HG03103 (cell line): ENCODE results near the gene MOCS2.

Source experiments
- ATAC-seq: cut with Tn5 transposase; IDR thresholded peaks from one replicate; pipeline ENCODE4 v1.9.1; 2021; ENCODE audit warnings: low read depth; ENCODE audit not compliant: unreplicated experiment

MOCS2 gene

GRCh38 chr5:53095931-53096525 lies 13.5 kb downstream of the MOCS2 start:
- peak; percentile 80 for ATAC-seq

GRCh38 chr5:53095217-53095616 lies 14.3 kb downstream of the MOCS2 start:
- ATAC-seq = no peak

- no peak for ATAC-seq
These were observed 17.3 kb downstream of the MOCS2 start for GRCh38 chr5:53092242-53092641.

GRCh38 chr5:53091289-53091688 lies 18.3 kb downstream of the MOCS2 start:
- no peak for ATAC-seq

GRCh38 chr5:53090229-53090628 lies 19.3 kb downstream of the MOCS2 start:
- no peak for ATAC-seq

GRCh38 chr5:53089481-53089991 lies 20.0 kb downstream of the MOCS2 start:
- peak; percentile 81 for ATAC-seq

GRCh38 chr5:53087621-53088121 lies 21.9 kb downstream of the MOCS2 start:
- no peak for ATAC-seq

- no peak for ATAC-seq
These were observed 22.4 kb downstream of the MOCS2 start for GRCh38 chr5:53087171-53087570.

GRCh38 chr5:53084546-53085255 lies 24.9 kb downstream of the MOCS2 start:
- ATAC-seq = no peak

- ATAC-seq = no peak
These were observed 25.6 kb downstream of the MOCS2 start for GRCh38 chr5:53083927-53084326.

GRCh38 chr5:53080271-53080670 lies 29.3 kb downstream of the MOCS2 start:
- no peak for ATAC-seq

- no peak for ATAC-seq
These were observed 33.5 kb downstream of the MOCS2 start for GRCh38 chr5:53076014-53076583.

- ATAC-seq = no peak
These were observed 36.2 kb downstream of the MOCS2 start for GRCh38 chr5:53073348-53073747.

- no peak for ATAC-seq
These were observed 37.8 kb downstream of the MOCS2 start for GRCh38 chr5:53071738-53072137.

GRCh38 chr5:53071298-53071697 lies 38.3 kb downstream of the MOCS2 start:
- ATAC-seq = no peak

- no peak for ATAC-seq
These were observed 39.9 kb downstream of the MOCS2 start for GRCh38 chr5:53069626-53070025.

- no peak for ATAC-seq
These were observed 41.2 kb downstream of the MOCS2 start for GRCh38 chr5:53068291-53068836.

GRCh38 chr5:53067641-53068040 lies 41.9 kb downstream of the MOCS2 start:
- ATAC-seq = no peak

GRCh38 chr5:53066088-53066487 lies 43.5 kb downstream of the MOCS2 start:
- ATAC-seq = no peak

GRCh38 chr5:53063791-53064190 lies 45.8 kb downstream of the MOCS2 start:
- ATAC-seq = no peak

- ATAC-seq = no peak
These were observed 46.4 kb downstream of the MOCS2 start for GRCh38 chr5:53063176-53063575.
